Measurements from ENCODE around the gene SATL1. TPM values are rescaled to one million over a fixed set of nuclear protein-coding genes. Genes with fewer than 3 reads are reported as not detected.
A peak's percentile ranks its signal among the peaks of the same experiment; 100 is the strongest.
"Not testable (repeated sequence)": the region's sequence is repeated elsewhere in the genome, so short reads cannot be mapped to it uniquely, and the experiment has no call there.

The SATL1 gene
- total RNA-seq: not detected
- long read RNA-seq, donor 1: 0 reads
- long read RNA-seq, donor 2: 0 reads

- peak; percentile 71 for DNase-seq (ENCODE audit: low spot score)
These were observed at the start of gene SATL1, which contains the start of gene ZNF711 for GRCh38 chrX:85243761-85244449. Gene SATL1 (minus strand): TSS chrX:85243779. CDS start chrX:85108968, 134,811 bp downstream. Gene ZNF711 (plus strand): TSS chrX:85243991. CDS start chrX:85247573, 3,582 bp downstream.

GRCh38 chrX:85288992-85289723 is 45.6 kb upstream of the SATL1 start:
- no peak for DNase-seq (ENCODE audit: low spot score)
- intact Hi-C loops (cut with DNase I): no loop called here

More at GRCh38 chrX:85243761-85244449, at the start of gene SATL1, which contains the start of gene ZNF711:
- intact Hi-C loops (cut with DNase I): no loop called here

GRCh38 chrX:85285286-85285685 is 41.7 kb upstream of the SATL1 start:
- DNase-seq (ENCODE audit: low spot score); intact Hi-C loops (cut with DNase I): not testable (repeated sequence)

- intact Hi-C loops (cut with DNase I): no loop called here
- DNase-seq (ENCODE audit: low spot score): peak; percentile 48
These were observed 1.1 kb upstream of the SATL1 start for GRCh38 chrX:85244450-85245211.

- no peak for DNase-seq (ENCODE audit: low spot score)
- intact Hi-C loops (cut with DNase I): no loop called here
These were observed 424 bp downstream of the SATL1 start for GRCh38 chrX:85243155-85243554.

GRCh38 chrX:85223359-85223758 is 20.2 kb downstream of the SATL1 start:
- intact Hi-C loops (cut with DNase I): no loop called here
- no peak for DNase-seq (ENCODE audit: low spot score)

GRCh38 chrX:85221361-85221760 is 22.2 kb downstream of the SATL1 start:
- DNase-seq (ENCODE audit: low spot score): no peak
- intact Hi-C loops (cut with DNase I): no loop called here

- DNase-seq (ENCODE audit: low spot score): no peak
- intact Hi-C loops (cut with DNase I): no loop called here
These were observed 27.6 kb downstream of the SATL1 start for GRCh38 chrX:85215946-85216345.

GRCh38 chrX:85213792-85214530 is 29.6 kb downstream of the SATL1 start:
- DNase-seq (ENCODE audit: low spot score): no peak
- intact Hi-C loops (cut with DNase I): no loop called here

GRCh38 chrX:85203461-85203970 is 40.1 kb downstream of the SATL1 start:
- peak; percentile 71 for DNase-seq (ENCODE audit: low spot score)
- intact Hi-C loops (cut with DNase I): no loop called here

GRCh38 chrX:85196319-85196718 is 47.3 kb downstream of the SATL1 start:
- DNase-seq (ENCODE audit: low spot score): no peak
- intact Hi-C loops (cut with DNase I): no loop called here

- DNase-seq (ENCODE audit: low spot score): peak; percentile 51
- intact Hi-C loops (cut with DNase I): no loop called here
These were observed 83.9 kb downstream of the SATL1 start for GRCh38 chrX:85159644-85160043.

GRCh38 chrX:85140964-85141363 is 102.6 kb downstream of the SATL1 start:
- DNase-seq (ENCODE audit: low spot score): no peak
- intact Hi-C loops (cut with DNase I): no loop called here

GRCh38 chrX:85139422-85139821 is 104.2 kb downstream of the SATL1 start:
- intact Hi-C loops (cut with DNase I): no loop called here
- DNase-seq (ENCODE audit: low spot score): no peak

- DNase-seq (ENCODE audit: low spot score): no peak
- intact Hi-C loops (cut with DNase I): no loop called here
These were observed 107.2 kb downstream of the SATL1 start for GRCh38 chrX:85136409-85136808.

GRCh38 chrX:85115252-85115651 is 128.3 kb downstream of the SATL1 start:
- intact Hi-C loops (cut with DNase I): loop anchor here (10.0 kb wide), 1 partner anchor 430 kb away; no protein-coding TSS in a partner anchor
- no peak for DNase-seq (ENCODE audit: low spot score)

GRCh38 chrX:85114776-85115175 is 128.8 kb downstream of the SATL1 start:
- intact Hi-C loops (cut with DNase I): loop anchor here (10.0 kb wide), 1 partner anchor 430 kb away; no protein-coding TSS in a partner anchor
- DNase-seq (ENCODE audit: low spot score): no peak

- intact Hi-C loops (cut with DNase I): loop anchor here (10.0 kb wide), 1 partner anchor 431 kb away; no protein-coding TSS in a partner anchor
- DNase-seq (ENCODE audit: low spot score): no peak
These were observed 129.4 kb downstream of the SATL1 start for GRCh38 chrX:85114171-85114570.

GRCh38 chrX:85113746-85114145 is 129.8 kb downstream of the SATL1 start:
- no peak for DNase-seq (ENCODE audit: low spot score)
- intact Hi-C loops (cut with DNase I): loop anchor here (10.0 kb wide), 1 partner anchor 431 kb away; no protein-coding TSS in a partner anchor
